C4-2B (cell line): ENCODE results near the gene GSK3A.

Experiments
- H3K27ac ChIP-seq: fragments of 450-650 bp; 2 replicates; pipeline ENCODE4 v1.5.1; 2017
- ZFX ChIP-seq: fragments of 450-650 bp; IDR thresholded peaks from 2 replicates; pipeline ENCODE4 v1.6.1; 2017
- TF ChIP-seq, protein P1 (sequence below): fragments of 450-650 bp; conservative IDR thresholded peaks from 2 replicates; pipeline ENCODE4 v1.5.1; 2017; ENCODE audit warnings: mild to moderate bottlenecking

GSK3A gene

GRCh38 chr19:42255766-42256745, 13.7 kb upstream of the GSK3A start:
- H3K27ac ChIP-seq: peak overlapping the region; percentile 88
- TF ChIP-seq ZFX: no peak
- TF ChIP-seq, protein P1, sequence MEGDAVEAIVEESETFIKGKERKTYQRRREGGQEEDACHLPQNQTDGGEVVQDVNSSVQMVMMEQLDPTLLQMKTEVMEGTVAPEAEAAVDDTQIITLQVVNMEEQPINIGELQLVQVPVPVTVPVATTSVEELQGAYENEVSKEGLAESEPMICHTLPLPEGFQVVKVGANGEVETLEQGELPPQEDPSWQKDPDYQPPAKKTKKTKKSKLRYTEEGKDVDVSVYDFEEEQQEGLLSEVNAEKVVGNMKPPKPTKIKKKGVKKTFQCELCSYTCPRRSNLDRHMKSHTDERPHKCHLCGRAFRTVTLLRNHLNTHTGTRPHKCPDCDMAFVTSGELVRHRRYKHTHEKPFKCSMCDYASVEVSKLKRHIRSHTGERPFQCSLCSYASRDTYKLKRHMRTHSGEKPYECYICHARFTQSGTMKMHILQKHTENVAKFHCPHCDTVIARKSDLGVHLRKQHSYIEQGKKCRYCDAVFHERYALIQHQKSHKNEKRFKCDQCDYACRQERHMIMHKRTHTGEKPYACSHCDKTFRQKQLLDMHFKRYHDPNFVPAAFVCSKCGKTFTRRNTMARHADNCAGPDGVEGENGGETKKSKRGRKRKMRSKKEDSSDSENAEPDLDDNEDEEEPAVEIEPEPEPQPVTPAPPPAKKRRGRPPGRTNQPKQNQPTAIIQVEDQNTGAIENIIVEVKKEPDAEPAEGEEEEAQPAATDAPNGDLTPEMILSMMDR: no peak

DNA sequence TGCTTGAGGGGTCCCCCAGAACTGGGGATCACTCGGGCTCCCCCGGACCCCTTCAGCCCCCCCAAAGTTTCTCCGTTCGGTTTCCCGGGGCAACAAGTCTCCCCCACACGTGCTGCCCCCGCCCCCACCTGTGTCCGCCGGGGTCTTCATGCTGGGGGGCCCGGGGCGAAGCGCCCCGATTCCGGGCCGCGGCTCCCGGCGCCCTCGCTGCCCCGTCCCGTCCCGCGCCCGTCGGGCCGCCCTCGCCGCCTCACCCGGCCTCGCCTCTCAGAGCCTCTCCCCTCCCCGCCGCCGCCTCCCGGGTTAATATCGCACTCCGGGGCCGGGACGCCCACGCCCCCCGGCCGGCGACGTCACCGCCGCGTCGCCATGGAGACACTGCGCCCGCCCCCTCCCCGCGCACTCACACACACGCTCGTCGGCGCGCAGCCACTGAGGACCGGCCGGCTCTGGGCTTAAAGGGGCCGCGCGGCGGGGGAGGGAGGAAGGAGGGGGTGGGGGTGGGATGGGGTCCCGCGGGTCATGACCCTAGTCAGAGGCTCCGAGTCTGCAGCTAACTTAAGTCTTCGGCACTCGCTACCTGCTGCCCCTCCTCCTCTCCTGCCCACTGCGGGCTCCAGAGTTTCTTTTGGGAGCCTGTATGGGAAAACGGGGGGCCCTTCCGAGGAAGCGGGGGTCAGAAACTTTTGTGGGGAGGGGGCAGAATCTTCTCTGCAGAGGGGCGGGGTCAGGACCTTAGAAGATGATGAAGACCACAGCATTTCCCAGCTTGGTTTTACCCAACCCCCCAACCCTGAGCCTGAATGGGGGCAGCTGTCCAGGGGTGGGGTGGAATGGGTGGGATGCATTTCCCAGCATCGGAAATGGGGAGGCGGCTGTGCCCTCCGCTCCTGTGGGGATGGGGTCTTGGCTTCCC, 12.7 kb upstream of the GSK3A start, which contains the start of gene ERF:
ERF (minus strand) TSS at position 279 of the 916 bp plus-strand sequence; CDS start at position 150, 129 bp downstream.
- H3K27ac ChIP-seq: peak within 1 kb of the TSS; percentile 88
- no peak for TF ChIP-seq ZFX
- TF ChIP-seq, protein P1: no peak

GRCh38 chr19:42254089-42254849, 11.9 kb upstream of the GSK3A start:
- no peak for TF ChIP-seq ZFX
- TF ChIP-seq, protein P1: no peak
- H3K27ac ChIP-seq: peak overlapping the region; percentile 88

- H3K27ac ChIP-seq: peak overlapping the region; percentile 88
- no peak for TF ChIP-seq ZFX
- TF ChIP-seq, protein P1: no peak
Observed at GRCh38 chr19:42253245-42254088, 11.1 kb upstream of the GSK3A start.

GRCh38 chr19:42252365-42253244, 10.2 kb upstream of the GSK3A start:
- H3K27ac ChIP-seq: peak overlapping the region; percentile 88

More at GRCh38 chr19:42252365-42253244, 10.2 kb upstream of the GSK3A start:
- TF ChIP-seq ZFX: no peak
- TF ChIP-seq, protein P1: no peak
